Measurements from ENCODE around the gene WBP2. TPM values are rescaled to one million over a fixed set of nuclear protein-coding genes. Genes with fewer than 3 reads are reported as not detected.

WBP2 gene
- total and polyA plus RNA-seq, 2 of the 13 experiments (the other 11 are each of a cell fraction or from before 2014, with no cell fraction given): 29.2 to 29.5 TPM

- H3K9me3 ChIP-seq (ENCODE audit: low read length): no peaks in the 10 kb centered on the region
- ChIA-PET POLR2A (interaction anchor here (1.0 to 8.0 kb wide), 8 partner anchors 8 to 45 kb away, joined by 3 to 88 read pairs (median 6); partner anchors contain the start of genes UNC13D, UNK and WBP2), CTCF (ENCODE audit: low intra/inter-chr PET ratio, low total read pairs) (no interaction called here)
- WGBS (ENCODE audit: low lambda C conversion rate): 95% methylated on average over 12 of the region's 13 CpGs
- peaks cover 22% of the 10 kb centered on the region for H3K4me1 ChIP-seq (ENCODE audit: insufficient read depth, low read length)
- no peak for FAIRE-seq
- H3K4me2 ChIP-seq (ENCODE audit: low read depth, low read length): no peak overlapping the region
- H3K4me3 ChIP-seq (replicated peaks in 1 of 3; ENCODE audit: insufficient read depth in 1 of 3, low read depth in 2 of 3, low read length in 3 of 3): no peak overlapping the region
- intact Hi-C loops (cut with micrococcal nuclease; ENCODE audit: unreplicated experiment) (loop anchor here (5.0 kb wide), 1 partner anchor 48 kb away; a partner anchor contains a TSS), in situ Hi-C loops (cut with HindIII; ENCODE audit: extremely low pct_ligation_motif_present, low pct_unique_long_range_greater_than_20kb) (no loop called here)
- no peak overlapping the region for H2AFZ ChIP-seq (ENCODE audit: low read length)
- no peak for DNase-seq (ENCODE audit: low spot score)
- BruUV-seq (replicated peaks): no TSS peak
- no peak overlapping the region for H3K9ac ChIP-seq (ENCODE audit: insufficient read depth, low read depth, low read length)
- TF ChIP-seq AGO1 (IDR thresholded peaks at IDR 0.05; ENCODE audit: low read depth, low read length, poor library complexity, severe bottlenecking): peak; percentile 29
- TF ChIP-seq ZNF878 (CRISPR knock-in tag; IDR thresholded peaks at IDR 0.05): no peak
- no peak for TF ChIP-seq ZXDC (CRISPR knock-in tag; IDR thresholded peaks at IDR 0.05)
- TF ChIP-seq TSC22D2 (CRISPR knock-in tag; IDR thresholded peaks at IDR 0.05; ENCODE audit: borderline replicate concordance): no peak
- TF ChIP-seq HHEX (CRISPR knock-in tag; IDR thresholded peaks at IDR 0.05): no peak
- no peak for TF ChIP-seq SP2 (CRISPR knock-in tag; IDR thresholded peaks at IDR 0.05)
- no peak for TF ChIP-seq ATF6 (CRISPR knock-in tag; conservative IDR thresholded peaks at IDR 0.05)
- TF ChIP-seq MAX (IDR thresholded peaks at IDR 0.05): 0 out of 2 replicates have a peak, but pooled peaks have one; percentile 6
- no peak for TF ChIP-seq CREBL2 (CRISPR knock-in tag; IDR thresholded peaks at IDR 0.05; ENCODE audit: borderline replicate concordance)
- TF ChIP-seq ZNF646 (CRISPR knock-in tag; IDR thresholded peaks at IDR 0.05): no peak
- no peak for TF ChIP-seq SP5 (CRISPR knock-in tag; IDR thresholded peaks at IDR 0.05; ENCODE audit: borderline replicate concordance, low read depth)
- TF ChIP-seq POLR2G (IDR thresholded peaks at IDR 0.05; ENCODE audit: low read depth, low read length): 0 out of 2 replicates have a peak, but pooled peaks have one; percentile 19
- no peak overlapping the region for H3K27ac ChIP-seq (ENCODE audit: extremely low read length, insufficient read depth, low read length)
- H3K27me3 ChIP-seq (ENCODE audit: control insufficient read depth in 1 of 2, insufficient read depth in 2 of 2, low read length in 2 of 2): no peaks in the 10 kb centered on the region
- no peaks in the 10 kb centered on the region for H3K79me2 ChIP-seq (ENCODE audit: insufficient read depth, low read length)
- H4K20me1 ChIP-seq (ENCODE audit: insufficient read depth, low read length): no peaks in the 10 kb centered on the region
- ATAC-seq: no peak
- peaks cover 25 to 55% of the 10 kb centered on the region in 2 experiments for H3K36me3 ChIP-seq (replicated peaks in 1 of 2; ENCODE audit: control insufficient read depth in 1 of 2, insufficient read depth in 2 of 2, low read length in 2 of 2)
These were observed 30.0 kb downstream of the WBP2 start for GRCh38 chr17:75825149-75825552.

All from HepG2 (cell line).